Measurements from ENCODE around the gene TRIO. TPM values are rescaled to one million over a fixed set of nuclear protein-coding genes. Genes with fewer than 3 reads are reported as not detected.

TRIO gene
- polyA plus RNA-seq, 1 donor (not counting 4 experiments of a cell fraction or from before 2014, with no cell fraction given): 57.2 TPM

DNA sequence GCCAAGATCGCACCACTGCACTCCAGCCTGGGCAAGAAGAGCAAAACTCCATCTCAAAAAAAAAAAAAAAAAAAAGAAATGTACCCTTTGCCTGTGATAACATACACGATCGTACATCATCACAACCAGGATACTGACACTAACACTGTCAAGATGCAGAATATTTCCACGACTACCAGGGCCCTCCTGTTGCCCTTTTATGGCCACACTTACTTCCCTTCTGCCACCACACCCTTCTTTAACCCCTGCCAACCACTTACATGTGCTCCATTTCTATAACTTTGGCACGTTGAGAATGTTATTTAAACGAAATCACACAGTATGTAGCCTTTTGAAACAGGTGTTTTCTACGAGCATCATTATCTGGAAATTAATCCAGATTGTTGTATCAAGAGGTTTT, 369.4 kb downstream of the TRIO start:
- Histone ChIP-seq H3K9ac (ENCODE audit: control insufficient read depth, extremely low read depth, insufficient read depth, low read length) (no peak overlapping the region), H3K27ac (ENCODE audit: control insufficient read depth, insufficient read depth, low read length) (no peak overlapping the region), H4K20me1 (ENCODE audit: control insufficient read depth, extremely low read depth, insufficient read depth, low read length) (no peaks in the 10 kb centered on the region), H3K4me2 (ENCODE audit: control insufficient read depth, extremely low read depth, insufficient read depth, low read depth, low read length) (no peak overlapping the region), H3K9me3 (ENCODE audit: control insufficient read depth, low read depth, low read length) (no peaks in the 10 kb centered on the region), H3K36me3 (ENCODE audit: control insufficient read depth in 2 of 2, extremely low read depth in 1 of 2, insufficient read depth in 2 of 2, low read length in 2 of 2) (peaks cover 11 to 12% of the 10 kb centered on the region in 2 experiments), H3K79me2 (ENCODE audit: control insufficient read depth, insufficient read depth, low read length) (no peaks in the 10 kb centered on the region), H2AFZ (ENCODE audit: control insufficient read depth, low read length) (no peak overlapping the region), H3K4me3 (ENCODE audit: control insufficient read depth in 2 of 3, extremely low read depth in 1 of 3, insufficient read depth in 2 of 3, low read depth in 1 of 3, low read length in 3 of 3) (no peak overlapping the region), H3K27me3 (ENCODE audit: control insufficient read depth, extremely low read depth, insufficient read depth, low read length) (no peaks in the 10 kb centered on the region), H3K4me1 (ENCODE audit: control insufficient read depth, extremely low read depth, insufficient read depth, low read length) (no peaks in the 10 kb centered on the region), H3K9me1 (ENCODE audit: control insufficient read depth, extremely low read depth, insufficient read depth, low read length) (no peaks in the 10 kb centered on the region)
- FAIRE-seq (no peak), DNase-seq (ENCODE audit: low read depth, low spot score) (no peak)
- dilution Hi-C loops (cut with MboI; ENCODE audit: extremely low pct_ligation_motif_present, low sequenced_read_pairs): no loop called here
- TF ChIP-seq EZH2 (IDR thresholded peaks at IDR 0.05; ENCODE audit: low read length): no peak
- TF ChIP-seq, protein P1, sequence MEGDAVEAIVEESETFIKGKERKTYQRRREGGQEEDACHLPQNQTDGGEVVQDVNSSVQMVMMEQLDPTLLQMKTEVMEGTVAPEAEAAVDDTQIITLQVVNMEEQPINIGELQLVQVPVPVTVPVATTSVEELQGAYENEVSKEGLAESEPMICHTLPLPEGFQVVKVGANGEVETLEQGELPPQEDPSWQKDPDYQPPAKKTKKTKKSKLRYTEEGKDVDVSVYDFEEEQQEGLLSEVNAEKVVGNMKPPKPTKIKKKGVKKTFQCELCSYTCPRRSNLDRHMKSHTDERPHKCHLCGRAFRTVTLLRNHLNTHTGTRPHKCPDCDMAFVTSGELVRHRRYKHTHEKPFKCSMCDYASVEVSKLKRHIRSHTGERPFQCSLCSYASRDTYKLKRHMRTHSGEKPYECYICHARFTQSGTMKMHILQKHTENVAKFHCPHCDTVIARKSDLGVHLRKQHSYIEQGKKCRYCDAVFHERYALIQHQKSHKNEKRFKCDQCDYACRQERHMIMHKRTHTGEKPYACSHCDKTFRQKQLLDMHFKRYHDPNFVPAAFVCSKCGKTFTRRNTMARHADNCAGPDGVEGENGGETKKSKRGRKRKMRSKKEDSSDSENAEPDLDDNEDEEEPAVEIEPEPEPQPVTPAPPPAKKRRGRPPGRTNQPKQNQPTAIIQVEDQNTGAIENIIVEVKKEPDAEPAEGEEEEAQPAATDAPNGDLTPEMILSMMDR (optimal IDR thresholded peaks at IDR 0.05 in 1 of 3, IDR thresholded peaks at IDR 0.05 in 1 of 3, conservative IDR thresholded peaks at IDR 0.05 in 1 of 3; ENCODE audit: extremely low read depth in 1 of 3, insufficient read depth in 2 of 3, low read length in 3 of 3): no peak

DNA sequence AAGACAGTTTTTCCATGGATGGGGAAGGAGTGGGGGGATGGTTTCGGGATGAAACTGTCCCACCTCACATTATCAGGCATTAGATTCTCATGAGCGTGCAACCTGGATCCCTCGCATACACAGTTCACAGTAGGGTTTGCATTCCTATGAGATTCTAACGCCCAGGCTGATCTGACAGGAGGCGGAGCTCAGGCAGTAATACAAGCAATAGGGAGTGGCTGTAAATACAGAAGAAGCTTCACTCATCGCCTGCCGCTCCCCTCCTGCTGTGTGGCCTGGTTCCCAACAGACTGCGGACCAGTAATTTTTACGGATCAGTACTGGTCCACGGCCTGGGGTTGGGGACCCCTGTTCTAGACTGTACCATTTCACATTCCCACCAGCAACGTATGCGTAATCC, 370.1 kb downstream of the TRIO start:
- FAIRE-seq: no peak

More for the DNA sequence above, 370.1 kb downstream of the TRIO start:
- H3K4me2 ChIP-seq (ENCODE audit: control insufficient read depth, extremely low read depth, insufficient read depth, low read depth, low read length): no peak overlapping the region
- H3K4me1 ChIP-seq (ENCODE audit: control insufficient read depth, extremely low read depth, insufficient read depth, low read length): no peaks in the 10 kb centered on the region
- H2AFZ ChIP-seq (ENCODE audit: control insufficient read depth, low read length): no peak overlapping the region
- no peaks in the 10 kb centered on the region for H3K79me2 ChIP-seq (ENCODE audit: control insufficient read depth, insufficient read depth, low read length)
- H3K36me3 ChIP-seq (ENCODE audit: control insufficient read depth in 2 of 2, extremely low read depth in 1 of 2, insufficient read depth in 2 of 2, low read length in 2 of 2): peaks cover 5 to 6% of the 10 kb centered on the region in 2 experiments
- no peak overlapping the region for H3K27ac ChIP-seq (ENCODE audit: control insufficient read depth, insufficient read depth, low read length)
- no peak for DNase-seq (ENCODE audit: low read depth, low spot score)
- no peaks in the 10 kb centered on the region for H3K9me1 ChIP-seq (ENCODE audit: control insufficient read depth, extremely low read depth, insufficient read depth, low read length)
- H3K27me3 ChIP-seq (ENCODE audit: control insufficient read depth, extremely low read depth, insufficient read depth, low read length): no peaks in the 10 kb centered on the region
- dilution Hi-C loops (cut with MboI; ENCODE audit: extremely low pct_ligation_motif_present, low sequenced_read_pairs): no loop called here
- no peak overlapping the region for H3K9ac ChIP-seq (ENCODE audit: control insufficient read depth, extremely low read depth, insufficient read depth, low read length)
- H3K9me3 ChIP-seq (ENCODE audit: control insufficient read depth, low read depth, low read length): no peaks in the 10 kb centered on the region
- no peak overlapping the region for H3K4me3 ChIP-seq (ENCODE audit: control insufficient read depth in 2 of 3, extremely low read depth in 1 of 3, insufficient read depth in 2 of 3, low read depth in 1 of 3, low read length in 3 of 3)
- no peaks in the 10 kb centered on the region for H4K20me1 ChIP-seq (ENCODE audit: control insufficient read depth, extremely low read depth, insufficient read depth, low read length)
- TF ChIP-seq EZH2 (IDR thresholded peaks at IDR 0.05; ENCODE audit: low read length): no peak
- TF ChIP-seq, protein P1 (optimal IDR thresholded peaks at IDR 0.05 in 1 of 3, IDR thresholded peaks at IDR 0.05 in 1 of 3, conservative IDR thresholded peaks at IDR 0.05 in 1 of 3; ENCODE audit: extremely low read depth in 1 of 3, insufficient read depth in 2 of 3, low read length in 3 of 3): no peak

Data from keratinocyte (primary cell).